NCI-H345 (cell line): ENCODE data around the gene TMEM240.
"Not testable (repeated sequence)": the region's sequence is repeated elsewhere in the genome, so short reads cannot be mapped to it uniquely, and the experiment has no call there.

Experiments
- DNase-seq: peaks from one replicate; lab custom pipeline; 2025; lab: John Stamatoyannopoulos, UW

The TMEM240 gene

GRCh38 chr1:1524750-1525383, 15.6 kb downstream of the TMEM240 start:
- not testable (repeated sequence) for DNase-seq

- not testable (repeated sequence) for DNase-seq
Measured at GRCh38 chr1:1523651-1524050, 16.8 kb downstream of the TMEM240 start.

- DNase-seq: not testable (repeated sequence)
Measured at GRCh38 chr1:1523226-1523625, 17.2 kb downstream of the TMEM240 start.

GRCh38 chr1:1522536-1522935, 17.9 kb downstream of the TMEM240 start:
- DNase-seq: not testable (repeated sequence)

GRCh38 chr1:1521331-1521730, 19.1 kb downstream of the TMEM240 start:
- no peak for DNase-seq

- not testable (repeated sequence) for DNase-seq
Measured at GRCh38 chr1:1519805-1520505, 20.5 kb downstream of the TMEM240 start.

GRCh38 chr1:1518621-1519007, 21.8 kb downstream of the TMEM240 start:
- DNase-seq: not testable (repeated sequence)

- no peak for DNase-seq
Measured at GRCh38 chr1:1517973-1518620, 22.3 kb downstream of the TMEM240 start.

- DNase-seq: not testable (repeated sequence)
Measured at GRCh38 chr1:1516923-1517322, 23.5 kb downstream of the TMEM240 start.

GRCh38 chr1:1514376-1514775, 26.0 kb downstream of the TMEM240 start:
- not testable (repeated sequence) for DNase-seq

GRCh38 chr1:1513675-1514074, 26.7 kb downstream of the TMEM240 start:
- not testable (repeated sequence) for DNase-seq

GRCh38 chr1:1512425-1512824, 28.0 kb downstream of the TMEM240 start:
- not testable (repeated sequence) for DNase-seq

GRCh38 chr1:1511533-1512285, 28.7 kb downstream of the TMEM240 start, which contains the start of gene ATAD3A:
ATAD3A (plus strand) TSS chr1:1512162; CDS start chr1:1512269, 107 bp downstream.
- DNase-seq: peak; percentile 98

- no peak for DNase-seq
Measured at GRCh38 chr1:1510912-1511532, 29.4 kb downstream of the TMEM240 start.

- not testable (repeated sequence) for DNase-seq
Measured at GRCh38 chr1:1509465-1509850, 31.0 kb downstream of the TMEM240 start.

- DNase-seq: not testable (repeated sequence)
Measured at GRCh38 chr1:1508775-1509464, 31.5 kb downstream of the TMEM240 start.

- DNase-seq: no peak
Measured at GRCh38 chr1:1507305-1507704, 33.1 kb downstream of the TMEM240 start.

- DNase-seq: not testable (repeated sequence)
Measured at GRCh38 chr1:1505801-1506200, 34.6 kb downstream of the TMEM240 start.

- peak; percentile 36 for DNase-seq
Measured at GRCh38 chr1:1505366-1505798, 35.0 kb downstream of the TMEM240 start.

- DNase-seq: peak; percentile 84
Measured at GRCh38 chr1:1504777-1505365, 35.6 kb downstream of the TMEM240 start.
